Inflammatory macrophage treated with lipopolysaccharide for 1 hour (primary cell): ENCODE data around the gene DLD.
"Not testable (repeated sequence)": the region's sequence is repeated elsewhere in the genome, so short reads cannot be mapped to it uniquely, and the experiment has no call there.

ENCODE experiments used
- DNase-seq, 2 donors: peaks; one replicate each; pipeline ENCODE4 v3.0.0-alpha.2; 2020 to 2022

DLD gene

GRCh38 chr7:107946451-107946850 is 55.5 kb downstream of the DLD start:
- DNase-seq, result peak in 1 of 2 donors; percentile 32

GRCh38 chr7:107946881-107947280 is 55.9 kb downstream of the DLD start:
- DNase-seq, result no peak

- no peak for DNase-seq
These were observed 57.9 kb downstream of the DLD start for GRCh38 chr7:107948645-107949442.

GRCh38 chr7:107949443-107949935 is 58.5 kb downstream of the DLD start:
- no peak for DNase-seq

- DNase-seq, result no peak
These were observed 60.3 kb downstream of the DLD start for GRCh38 chr7:107951172-107951787.

- no peak for DNase-seq
These were observed 60.9 kb downstream of the DLD start for GRCh38 chr7:107951896-107952295.

GRCh38 chr7:107953265-107953923 is 62.4 kb downstream of the DLD start:
- no peak for DNase-seq

GRCh38 chr7:107953924-107954303 is 62.9 kb downstream of the DLD start:
- no peak for DNase-seq

- no peak for DNase-seq
These were observed 64.4 kb downstream of the DLD start for GRCh38 chr7:107955394-107955793.

- not testable (repeated sequence) for DNase-seq
These were observed 66.0 kb downstream of the DLD start for GRCh38 chr7:107956950-107957349.

GRCh38 chr7:107957436-107957835 is 66.5 kb downstream of the DLD start:
- DNase-seq, result no peak

GRCh38 chr7:107958764-107959526 is 68.0 kb downstream of the DLD start:
- DNase-seq, result peak; percentile 16 to 17

- DNase-seq, result no peak
These were observed 68.5 kb downstream of the DLD start for GRCh38 chr7:107959527-107959898.

- no peak for DNase-seq
These were observed 69.3 kb downstream of the DLD start for GRCh38 chr7:107960272-107960671.

- DNase-seq, result no peak
These were observed 70.4 kb downstream of the DLD start for GRCh38 chr7:107961405-107961804.

- no peak for DNase-seq
These were observed 71.8 kb downstream of the DLD start for GRCh38 chr7:107962817-107963216.

- no peak for DNase-seq
These were observed 73.5 kb downstream of the DLD start for GRCh38 chr7:107964510-107964909.

GRCh38 chr7:107966711-107967110 is 75.7 kb downstream of the DLD start:
- DNase-seq, result no peak

- no peak for DNase-seq
These were observed 76.4 kb downstream of the DLD start for GRCh38 chr7:107967420-107967819.

GRCh38 chr7:107968449-107968848 is 77.5 kb downstream of the DLD start:
- no peak for DNase-seq

- DNase-seq, result no peak
These were observed 78.9 kb downstream of the DLD start for GRCh38 chr7:107969856-107970255.
